HG02763 (cell line): ENCODE results near the gene PDE8B.

Experiments used
- ATAC-seq: cut with Tn5 transposase; IDR thresholded peaks from one replicate; pipeline ENCODE4 v1.9.1; 2021; ENCODE audit warnings: mild to moderate bottlenecking, moderate library complexity; ENCODE audit not compliant: unreplicated experiment

Gene PDE8B

GRCh38 chr5:77282337-77283027 is 72.0 kb downstream of the PDE8B start:
- no peak for ATAC-seq

GRCh38 chr5:77285251-77285841 is 74.9 kb downstream of the PDE8B start:
- ATAC-seq = no peak

DNA sequence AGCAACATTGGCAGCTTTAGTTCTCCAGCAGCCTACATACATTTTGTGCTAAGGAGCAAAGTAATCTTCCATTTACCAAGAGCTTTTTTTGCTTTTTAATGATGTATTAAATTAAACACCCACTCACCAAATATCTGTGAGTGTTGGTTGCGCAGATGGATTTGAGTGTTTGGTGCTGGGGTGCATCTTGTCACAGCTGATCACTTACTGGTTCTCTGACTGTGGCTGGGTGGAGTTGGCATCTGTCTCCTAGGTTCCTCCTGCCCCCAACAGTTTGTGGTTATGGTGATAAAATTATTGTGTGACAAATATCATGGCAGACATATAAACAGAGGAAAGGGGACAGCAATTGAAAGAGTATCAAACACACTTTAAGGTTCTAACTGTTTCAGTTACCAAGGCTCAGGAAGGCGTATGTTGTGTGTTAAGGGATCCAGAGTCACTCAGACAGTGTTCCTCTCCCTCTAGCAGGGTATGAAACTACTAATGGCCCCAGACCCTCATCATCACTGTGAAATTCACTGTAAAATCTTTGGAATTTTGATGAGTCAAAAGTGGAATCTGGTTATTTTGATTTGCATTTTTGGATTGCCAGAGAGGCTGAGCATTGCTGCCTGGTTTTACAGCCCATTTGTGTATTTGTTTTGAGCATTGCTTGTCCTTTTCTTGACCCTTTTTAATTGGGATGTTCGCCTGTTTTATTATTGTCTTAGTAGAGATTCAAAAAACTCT is 81.7 kb downstream of the PDE8B start:
- ATAC-seq = no peak

DNA sequence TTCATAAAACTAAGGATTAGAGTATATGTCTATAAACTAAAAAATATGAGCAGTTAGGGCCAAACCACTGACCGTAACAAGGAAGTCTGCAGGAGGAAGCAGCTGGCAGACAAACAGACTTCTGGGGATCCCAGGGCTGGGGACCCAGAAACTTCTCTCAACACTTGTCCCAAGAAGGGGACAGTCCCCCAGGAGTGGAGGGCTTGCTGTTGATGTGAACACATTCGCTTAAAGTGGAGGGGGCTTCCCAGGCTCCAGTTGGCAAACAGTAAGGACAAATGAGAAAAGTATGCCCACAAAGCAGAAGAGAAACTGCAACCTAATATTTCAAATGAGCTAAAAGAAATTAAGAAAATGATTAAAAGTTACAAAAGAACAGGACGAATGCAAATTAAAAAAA is 83.7 kb downstream of the PDE8B start:
- no peak for ATAC-seq

GRCh38 chr5:77295863-77296378 is 85.4 kb downstream of the PDE8B start:
- ATAC-seq = no peak

DNA sequence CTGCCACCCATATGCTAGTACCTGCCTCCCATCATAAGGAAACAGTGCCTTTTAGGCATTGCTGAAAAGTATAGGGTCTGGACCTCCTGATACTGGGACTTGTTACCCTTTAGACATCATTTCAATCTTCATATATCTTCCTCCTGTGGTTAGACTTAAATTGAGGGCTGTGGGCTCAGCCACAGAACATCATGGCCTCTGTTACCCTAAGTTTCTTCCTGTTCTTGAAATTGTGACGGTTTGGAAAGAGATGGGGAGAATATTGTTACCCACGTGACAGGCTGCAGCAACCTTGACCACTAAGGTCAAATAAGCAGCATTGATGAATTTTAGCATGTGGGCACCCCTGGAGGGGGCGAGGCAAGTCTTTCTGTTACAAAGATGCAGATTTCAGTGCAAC is 87.7 kb downstream of the PDE8B start:
- no peak for ATAC-seq

GRCh38 chr5:77300451-77300850 is 90.0 kb downstream of the PDE8B start:
- ATAC-seq = no peak

GRCh38 chr5:77301447-77301883 is 91.0 kb downstream of the PDE8B start:
- ATAC-seq = no peak

DNA sequence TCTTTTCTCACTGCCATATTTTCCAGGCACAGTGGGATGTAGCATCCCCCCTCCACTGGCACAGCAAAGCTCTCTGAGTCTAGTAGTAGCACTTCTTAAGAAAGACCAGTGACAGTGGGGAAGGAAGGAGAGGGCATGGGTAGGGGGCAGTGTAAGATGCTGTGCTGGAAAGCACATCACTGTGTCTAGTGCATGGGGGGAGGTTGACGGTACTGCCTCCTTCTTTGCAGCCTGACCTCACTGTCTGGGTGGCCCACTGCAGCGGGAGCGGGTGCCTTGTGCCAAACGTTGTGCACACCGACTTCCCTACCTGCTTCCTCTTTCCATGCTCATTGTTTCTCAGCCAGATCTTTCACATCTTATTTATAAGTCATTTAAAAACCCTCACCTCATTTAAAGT is 91.8 kb downstream of the PDE8B start:
- ATAC-seq = no peak

GRCh38 chr5:77302653-77303052 is 92.2 kb downstream of the PDE8B start:
- no peak for ATAC-seq

GRCh38 chr5:77304388-77304787 is 93.9 kb downstream of the PDE8B start:
- ATAC-seq = no peak

DNA sequence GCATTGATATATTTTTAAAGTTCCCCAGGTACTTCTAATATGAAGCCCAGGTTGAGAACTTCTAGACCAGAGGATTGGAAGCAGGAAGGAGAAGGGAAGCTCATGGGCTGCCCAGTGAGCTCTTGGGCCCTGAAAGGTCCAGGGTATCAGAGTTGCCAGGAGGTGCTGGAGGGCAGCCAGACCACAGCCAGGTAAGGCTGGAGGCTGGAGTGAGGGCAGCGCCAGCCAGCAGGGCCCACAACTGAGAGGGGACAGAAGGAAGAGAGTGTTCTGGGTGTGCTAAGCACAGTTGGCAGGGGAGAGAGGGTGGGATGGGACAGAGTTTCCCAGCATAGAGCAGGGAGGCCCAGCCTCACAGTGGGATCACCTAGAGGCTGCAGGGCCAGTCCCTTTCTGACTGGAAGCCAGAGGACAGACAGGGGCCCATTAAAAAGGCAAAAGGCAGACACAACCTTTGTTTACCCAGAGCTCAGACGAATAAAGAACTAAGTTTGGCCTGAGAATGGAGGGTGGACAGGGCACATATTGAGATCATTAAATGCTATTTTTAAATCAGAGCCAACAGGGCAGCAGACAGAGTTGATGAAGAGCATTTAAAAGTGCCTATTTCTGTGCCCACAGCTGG is 94.9 kb downstream of the PDE8B start:
- no peak for ATAC-seq

DNA sequence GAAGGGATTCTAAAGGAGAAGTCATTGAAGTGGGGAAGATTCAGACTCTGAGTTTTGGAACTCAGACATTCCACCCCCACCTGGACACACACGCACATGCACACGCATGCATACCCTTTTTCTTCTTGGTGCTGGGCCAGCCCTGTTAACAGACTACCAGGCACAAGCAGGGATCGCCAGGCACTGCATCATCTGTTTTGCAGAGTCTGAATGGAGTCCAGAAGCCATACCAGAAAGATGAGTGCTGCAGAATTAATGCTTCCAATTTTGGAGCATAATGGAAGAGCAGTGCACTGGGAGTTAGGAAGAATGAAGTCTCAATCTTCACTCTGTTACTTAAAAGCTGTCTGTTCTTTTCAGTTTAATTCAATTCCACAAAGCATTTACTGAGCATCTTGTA is 95.5 kb downstream of the PDE8B start:
- ATAC-seq = no peak

DNA sequence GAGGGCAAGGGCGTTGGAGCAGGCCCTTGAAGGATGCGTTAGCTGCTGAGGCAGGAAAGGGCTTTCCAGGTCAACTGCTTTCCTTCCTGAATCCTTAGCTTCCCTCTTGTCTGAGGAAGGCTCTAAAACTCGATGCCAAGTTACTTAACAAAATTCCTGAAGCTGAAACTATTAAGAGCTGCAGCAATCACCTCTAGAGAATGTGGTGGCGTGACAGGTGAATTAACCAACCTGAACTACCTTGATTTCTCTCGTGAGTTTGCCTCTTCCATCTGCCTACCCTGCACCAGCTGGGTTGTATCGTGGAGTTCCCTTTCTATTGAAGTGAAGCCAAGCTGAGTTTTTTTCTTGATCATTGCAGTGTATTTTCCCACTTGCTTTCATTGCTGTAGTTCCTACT is 96.1 kb downstream of the PDE8B start:
- ATAC-seq = no peak

GRCh38 chr5:77308154-77308960 is 97.9 kb downstream of the PDE8B start:
- no peak for ATAC-seq

DNA sequence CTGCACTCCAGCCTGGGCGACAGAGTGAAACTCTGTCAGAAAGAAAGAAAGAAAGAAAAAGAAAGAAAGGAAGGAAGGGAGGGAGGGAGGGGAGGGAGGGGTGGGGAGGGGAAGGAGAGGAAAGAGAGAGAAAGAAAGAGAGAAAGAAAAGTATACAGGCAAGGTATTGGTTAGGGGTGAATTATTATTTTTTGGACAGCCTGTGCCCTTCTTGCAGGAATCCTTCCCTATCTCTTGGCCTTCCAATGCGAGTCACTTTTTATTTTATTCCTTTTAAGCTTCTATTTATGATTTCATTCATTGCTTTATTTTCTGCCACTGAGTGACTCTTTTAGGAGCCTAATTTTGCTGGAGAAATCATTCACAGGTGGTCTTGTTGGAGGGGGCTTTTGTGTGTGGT is 98.7 kb downstream of the PDE8B start:
- no peak for ATAC-seq

GRCh38 chr5:77310494-77311213 is 100.2 kb downstream of the PDE8B start:
- no peak for ATAC-seq

GRCh38 chr5:77311214-77311571 is 100.7 kb downstream of the PDE8B start:
- ATAC-seq = no peak

DNA sequence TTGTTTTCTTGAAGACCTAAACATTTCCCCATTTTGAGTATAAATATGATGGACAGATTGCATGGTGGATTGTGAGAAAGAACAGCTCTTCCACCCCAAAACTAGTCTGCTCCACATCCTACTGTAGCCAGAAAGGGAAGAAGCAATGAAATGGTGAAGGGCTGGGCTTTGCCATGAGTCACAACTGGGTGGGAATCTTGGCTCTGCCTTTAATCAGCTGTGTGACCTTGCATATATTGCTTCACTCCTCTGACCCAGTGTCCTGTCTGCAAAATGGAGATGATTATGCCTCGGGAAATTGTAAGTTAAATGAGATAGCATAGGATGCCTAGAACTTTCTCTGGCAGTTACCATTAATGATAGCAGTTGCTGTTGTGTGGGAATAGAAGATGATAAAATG is 101.9 kb downstream of the PDE8B start:
- ATAC-seq = no peak
